ENCODE measurements around the gene NPAS3.
A peak's percentile ranks its signal among the peaks of the same experiment; 100 is the strongest.

Gene NPAS3

GRCh38 chr14:33556382-33557121 is 617.9 kb downstream of the NPAS3 start:
- DNase-seq (ENCODE audit: low spot score), result no peak

GRCh38 chr14:33560718-33561431 is 622.2 kb downstream of the NPAS3 start:
- no peak for DNase-seq (ENCODE audit: low spot score)

GRCh38 chr14:33561488-33562175 is 623.0 kb downstream of the NPAS3 start:
- DNase-seq (ENCODE audit: low spot score), result no peak

GRCh38 chr14:33563191-33563900 is 624.7 kb downstream of the NPAS3 start:
- no peak for DNase-seq (ENCODE audit: low spot score)

GRCh38 chr14:33563901-33564197 is 625.2 kb downstream of the NPAS3 start:
- no peak for DNase-seq (ENCODE audit: low spot score)

- peak; percentile 8 for DNase-seq (ENCODE audit: low spot score)
Observed at GRCh38 chr14:33564774-33565630, 626.3 kb downstream of the NPAS3 start.

- no peak for DNase-seq (ENCODE audit: low spot score)
Observed at GRCh38 chr14:33566082-33566481, 627.4 kb downstream of the NPAS3 start.

- no peak for DNase-seq (ENCODE audit: low spot score)
Observed at GRCh38 chr14:33567023-33567728, 628.5 kb downstream of the NPAS3 start.

GRCh38 chr14:33567731-33568130 is 629.1 kb downstream of the NPAS3 start:
- DNase-seq (ENCODE audit: low spot score), result no peak

GRCh38 chr14:33568935-33569579 is 630.4 kb downstream of the NPAS3 start:
- DNase-seq (ENCODE audit: low spot score), result no peak

GRCh38 chr14:33569821-33570687 is 631.4 kb downstream of the NPAS3 start:
- no peak for DNase-seq (ENCODE audit: low spot score)

- DNase-seq (ENCODE audit: low spot score), result no peak
Observed at GRCh38 chr14:33570694-33571310, 632.1 kb downstream of the NPAS3 start.

GRCh38 chr14:33573301-33573880 is 634.7 kb downstream of the NPAS3 start:
- no peak for DNase-seq (ENCODE audit: low spot score)

GRCh38 chr14:33576014-33576413 is 637.3 kb downstream of the NPAS3 start:
- DNase-seq (ENCODE audit: low spot score), result no peak

- no peak for DNase-seq (ENCODE audit: low spot score)
Observed at GRCh38 chr14:33578461-33579216, 640.0 kb downstream of the NPAS3 start.

- DNase-seq (ENCODE audit: low spot score), result no peak
Observed at GRCh38 chr14:33580231-33580749, 641.6 kb downstream of the NPAS3 start.

GRCh38 chr14:33580841-33581240 is 642.2 kb downstream of the NPAS3 start:
- DNase-seq (ENCODE audit: low spot score), result no peak

- no peak for DNase-seq (ENCODE audit: low spot score)
Observed at GRCh38 chr14:33584697-33585096, 646.0 kb downstream of the NPAS3 start.

Measured in NAMALWA (cell line).